ENCODE results near the gene MED13.
"Not testable (repeated sequence)": the region's sequence is repeated elsewhere in the genome, so short reads cannot be mapped to it uniquely, and the experiment has no call there.

MED13 gene

GRCh38 chr17:62052765-62053338 is 12.2 kb downstream of the MED13 start:
- DNase-seq (ENCODE audit: low read depth, low spot score): no peak

- DNase-seq (ENCODE audit: low read depth, low spot score): no peak
These were observed 14.0 kb downstream of the MED13 start for GRCh38 chr17:62051053-62051452.

- DNase-seq (ENCODE audit: low read depth, low spot score): no peak
These were observed 15.8 kb downstream of the MED13 start for GRCh38 chr17:62049299-62049698.

- DNase-seq (ENCODE audit: low read depth, low spot score): no peak
These were observed 16.8 kb downstream of the MED13 start for GRCh38 chr17:62048262-62048661.

- DNase-seq (ENCODE audit: low read depth, low spot score): no peak
These were observed 19.6 kb downstream of the MED13 start for GRCh38 chr17:62045517-62045916.

- no peak for DNase-seq (ENCODE audit: low read depth, low spot score)
These were observed 20.0 kb downstream of the MED13 start for GRCh38 chr17:62045109-62045508.

- DNase-seq (ENCODE audit: low read depth, low spot score): no peak
These were observed 21.5 kb downstream of the MED13 start for GRCh38 chr17:62043602-62044001.

- DNase-seq (ENCODE audit: low read depth, low spot score): no peak
These were observed 21.9 kb downstream of the MED13 start for GRCh38 chr17:62043140-62043539.

GRCh38 chr17:62038248-62038647 is 26.8 kb downstream of the MED13 start:
- no peak for DNase-seq (ENCODE audit: low read depth, low spot score)

- DNase-seq (ENCODE audit: low read depth, low spot score): no peak
These were observed 31.8 kb downstream of the MED13 start for GRCh38 chr17:62033317-62033716.

GRCh38 chr17:62032480-62032879 is 32.6 kb downstream of the MED13 start:
- no peak for DNase-seq (ENCODE audit: low read depth, low spot score)

GRCh38 chr17:62030264-62030663 is 34.8 kb downstream of the MED13 start:
- no peak for DNase-seq (ENCODE audit: low read depth, low spot score)

- DNase-seq (ENCODE audit: low read depth, low spot score): no peak
These were observed 40.2 kb downstream of the MED13 start for GRCh38 chr17:62024866-62025265.

- DNase-seq (ENCODE audit: low read depth, low spot score): no peak
These were observed 47.2 kb downstream of the MED13 start for GRCh38 chr17:62017912-62018311.

- no peak for DNase-seq (ENCODE audit: low read depth, low spot score)
These were observed 47.6 kb downstream of the MED13 start for GRCh38 chr17:62017496-62017895.

GRCh38 chr17:62014526-62014925 is 50.6 kb downstream of the MED13 start:
- no peak for DNase-seq (ENCODE audit: low read depth, low spot score)

GRCh38 chr17:62009220-62009619 is 55.9 kb downstream of the MED13 start:
- DNase-seq (ENCODE audit: low read depth, low spot score): no peak

GRCh38 chr17:62008294-62008693 is 56.8 kb downstream of the MED13 start:
- no peak for DNase-seq (ENCODE audit: low read depth, low spot score)

GRCh38 chr17:62004388-62004787 is 60.7 kb downstream of the MED13 start:
- DNase-seq (ENCODE audit: low read depth, low spot score): no peak

GRCh38 chr17:62003141-62003540 is 61.9 kb downstream of the MED13 start:
- not testable (repeated sequence) for DNase-seq (ENCODE audit: low read depth, low spot score)

GRCh38 chr17:62001105-62001504 is 64.0 kb downstream of the MED13 start:
- no peak for DNase-seq (ENCODE audit: low read depth, low spot score)

GRCh38 chr17:62000186-62000585 is 64.9 kb downstream of the MED13 start:
- DNase-seq (ENCODE audit: low read depth, low spot score): no peak

- not testable (repeated sequence) for DNase-seq (ENCODE audit: low read depth, low spot score)
These were observed 66.5 kb downstream of the MED13 start for GRCh38 chr17:61998534-61998933.

- no peak for DNase-seq (ENCODE audit: low read depth, low spot score)
These were observed 67.4 kb downstream of the MED13 start for GRCh38 chr17:61997664-61998063.
